HEK293 (cell line): ENCODE data around the gene PARD6G.

Experiments
- CTCF ChIA-PET: fragments of 350-600 bp; formaldehyde crosslinking; extraction: SDS; loops from one replicate; lab custom pipeline; 2021; ENCODE audit warnings: antibody characterized with exemption; lab: Yijun Ruan, JAX
- POLR2A ChIA-PET: fragments of 300-600 bp; formaldehyde crosslinking; extraction: SDS; loops from one replicate; lab custom pipeline; 2020; ENCODE audit warnings: antibody characterized with exemption, inconsistent platforms; lab: Yijun Ruan, JAX
- H3K27ac ChIP-seq: fragments of 200-500 bp; sonication (Bioruptor generic); 2 replicates; pipeline ENCODE4 v1.5.1; 2014; ENCODE audit warnings: low read depth, low read length, control low read depth, inconsistent platforms; ENCODE audit errors: extremely low read depth
- H3K36me3 ChIP-seq, 2 experiments: fragments of 200-500 bp in 1 of 2; sonication (Bioruptor generic) in 1 of 2; 1 replicate in 1 of 2; 2 replicates in 1 of 2; pipeline ENCODE4 v1.5.1; 2014 to 2017; ENCODE audit warnings: inconsistent platforms in 2 of 2, low read length in 2 of 2; ENCODE audit not compliant: control insufficient read depth in 2 of 2, insufficient read depth in 1 of 2
- H3K4me1 ChIP-seq: fragments of 200-500 bp; sonication (Bioruptor generic); 2 replicates; pipeline ENCODE4 v1.5.1; 2014; ENCODE audit warnings: mild to moderate bottlenecking, low read length, inconsistent platforms; ENCODE audit not compliant: control insufficient read depth, insufficient read depth
- H3K4me3 ChIP-seq: 2 replicates; pipeline ENCODE4 v1.5.1; 2011; ENCODE audit warnings: low read depth, mild to moderate bottlenecking, control low read depth, low read length, moderate library complexity
- H3K9me3 ChIP-seq: fragments of 200-500 bp; sonication (Bioruptor generic); 2 replicates; pipeline ENCODE4 v1.5.1; 2014; ENCODE audit warnings: low read depth, low read length, inconsistent platforms; ENCODE audit not compliant: control insufficient read depth, insufficient read depth
- KLF10 ChIP-seq: fragments of 450-650 bp; IDR thresholded peaks from 2 replicates; pipeline ENCODE4 v1.5.1; 2018; ENCODE audit warnings: missing biosample characterization, mild to moderate bottlenecking, missing genetic modification characterization
- OSR2 ChIP-seq: fragments of 450-650 bp; formaldehyde crosslinking; IDR thresholded peaks from 2 replicates; pipeline ENCODE4 v1.5.1; 2016; ENCODE audit warnings: missing biosample characterization, missing genetic modification characterization
- REST ChIP-seq: fragments of 450-650 bp; formaldehyde crosslinking; IDR thresholded peaks from 2 replicates; pipeline ENCODE4 v1.5.1; 2016; ENCODE audit warnings: missing biosample characterization, missing genetic modification characterization
- ZBTB8A ChIP-seq: fragments of 450-650 bp; formaldehyde crosslinking; IDR thresholded peaks from 2 replicates; pipeline ENCODE4 v1.5.1; 2016; ENCODE audit warnings: missing biosample characterization, missing genetic modification characterization
- ZFP41 ChIP-seq: fragments of 450-650 bp; formaldehyde crosslinking; IDR thresholded peaks from 2 replicates; pipeline ENCODE4 v1.5.1; 2016; ENCODE audit warnings: missing biosample characterization, missing genetic modification characterization, borderline replicate concordance
- ZNF148 ChIP-seq: fragments of 450-650 bp; formaldehyde crosslinking; IDR thresholded peaks from 2 replicates; pipeline ENCODE4 v1.5.0; 2017; ENCODE audit warnings: missing biosample characterization, missing genetic modification characterization, borderline replicate concordance
- ZNF239 ChIP-seq: fragments of 450-650 bp; formaldehyde crosslinking; IDR thresholded peaks from 2 replicates; pipeline ENCODE4 v1.5.1; 2016; ENCODE audit warnings: missing biosample characterization, missing genetic modification characterization
- ZNF510 ChIP-seq: fragments of 450-650 bp; formaldehyde crosslinking; IDR thresholded peaks from 2 replicates; pipeline ENCODE4 v1.5.1; 2018; ENCODE audit warnings: mild to moderate bottlenecking, missing genetic modification characterization, missing biosample characterization; ENCODE audit not compliant: insufficient replicate concordance
- ZNF518A ChIP-seq: fragments of 450-650 bp; formaldehyde crosslinking; conservative IDR thresholded peaks from 2 replicates; pipeline ENCODE4 v1.5.1; 2016; ENCODE audit warnings: low read depth, missing biosample characterization, missing genetic modification characterization
- ZNF585B ChIP-seq: fragments of 450-650 bp; formaldehyde crosslinking; IDR thresholded peaks from 2 replicates; pipeline ENCODE4 v1.5.1; 2016; ENCODE audit warnings: missing biosample characterization, missing genetic modification characterization
- ZNF610 ChIP-seq: fragments of 450-650 bp; formaldehyde crosslinking; IDR thresholded peaks from 2 replicates; pipeline ENCODE4 v1.5.1; 2016; ENCODE audit warnings: missing biosample characterization, missing genetic modification characterization, borderline replicate concordance
- ZNF692 ChIP-seq: fragments of 450-650 bp; formaldehyde crosslinking; IDR thresholded peaks from 2 replicates; pipeline ENCODE4 v1.5.1; 2016; ENCODE audit warnings: missing biosample characterization, missing genetic modification characterization
- ZNF76 ChIP-seq: fragments of 450-650 bp; formaldehyde crosslinking; IDR thresholded peaks from 2 replicates; pipeline ENCODE4; 2016; ENCODE audit warnings: low read depth, missing biosample characterization, missing genetic modification characterization, borderline replicate concordance
- ZXDB ChIP-seq: fragments of 450-650 bp; formaldehyde crosslinking; IDR thresholded peaks from 2 replicates; pipeline ENCODE4 v1.5.1; 2016; ENCODE audit warnings: missing biosample characterization, missing genetic modification characterization
- TF ChIP-seq, protein P1 (sequence below): fragments of 450-650 bp; formaldehyde crosslinking; IDR thresholded peaks from 2 replicates; pipeline ENCODE4 v1.5.1; 2016; ENCODE audit warnings: missing biosample characterization, missing genetic modification characterization
- TF ChIP-seq, protein P2 (sequence below): fragments of 450-650 bp; formaldehyde crosslinking; IDR thresholded peaks from 2 replicates; pipeline ENCODE4 v1.5.1; 2016; ENCODE audit warnings: missing biosample characterization, missing genetic modification characterization, borderline replicate concordance
- TF ChIP-seq, protein P3 (sequence below): fragments of 450-650 bp; formaldehyde crosslinking; IDR thresholded peaks from 2 replicates; pipeline ENCODE4 v1.5.1; 2016; ENCODE audit warnings: missing biosample characterization, missing genetic modification characterization

PARD6G gene

DNA sequence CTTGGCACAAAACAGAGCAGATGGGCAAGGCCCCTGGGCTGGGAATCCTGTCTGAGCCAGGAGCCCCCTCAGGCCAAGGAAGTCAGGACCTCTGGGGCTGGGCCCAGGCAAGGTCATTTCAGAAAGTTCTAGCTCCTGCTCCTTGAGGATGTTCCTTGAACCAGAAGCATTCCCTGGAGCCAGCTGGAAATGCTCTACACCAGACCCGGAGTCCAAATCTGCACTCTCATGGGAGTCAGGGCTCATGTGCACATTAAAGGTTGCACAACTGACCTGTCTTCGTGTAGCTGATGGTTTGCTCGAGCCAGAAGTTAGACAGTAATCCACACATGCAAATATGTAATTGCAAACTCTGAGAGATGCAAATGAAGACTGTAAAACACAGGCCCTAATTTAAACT is 18.0 kb downstream of the PARD6G start:
- ChIA-PET POLR2A (no interaction called here), CTCF (no interaction called here)
- Histone ChIP-seq H3K27ac (no peak overlapping the region), H3K4me1 (no peaks in the 10 kb centered on the region), H3K9me3 (no peaks in the 10 kb centered on the region), H3K36me3 (no peaks in the 10 kb centered on the region), H3K4me3 (no peak overlapping the region)
- TF ChIP-seq, protein P1, sequence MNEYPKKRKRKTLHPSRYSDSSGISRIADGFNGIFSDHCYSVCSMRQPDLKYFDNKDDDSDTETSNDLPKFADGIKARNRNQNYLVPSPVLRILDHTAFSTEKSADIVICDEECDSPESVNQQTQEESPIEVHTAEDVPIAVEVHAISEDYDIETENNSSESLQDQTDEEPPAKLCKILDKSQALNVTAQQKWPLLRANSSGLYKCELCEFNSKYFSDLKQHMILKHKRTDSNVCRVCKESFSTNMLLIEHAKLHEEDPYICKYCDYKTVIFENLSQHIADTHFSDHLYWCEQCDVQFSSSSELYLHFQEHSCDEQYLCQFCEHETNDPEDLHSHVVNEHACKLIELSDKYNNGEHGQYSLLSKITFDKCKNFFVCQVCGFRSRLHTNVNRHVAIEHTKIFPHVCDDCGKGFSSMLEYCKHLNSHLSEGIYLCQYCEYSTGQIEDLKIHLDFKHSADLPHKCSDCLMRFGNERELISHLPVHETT (tag by site-specific recombination) = no peak
- TF ChIP-seq ZNF585B = no peak
- TF ChIP-seq ZNF239 = no peak
- no peak for TF ChIP-seq ZNF518A (tag by site-specific recombination)
- TF ChIP-seq ZNF510 = no peak
- no peak for TF ChIP-seq OSR2
- TF ChIP-seq ZNF76 (tag by site-specific recombination) = no peak
- no peak for TF ChIP-seq ZNF148 (tag by site-specific recombination)
- no peak for TF ChIP-seq KLF10 (tag by site-specific recombination)
- TF ChIP-seq, protein P2, sequence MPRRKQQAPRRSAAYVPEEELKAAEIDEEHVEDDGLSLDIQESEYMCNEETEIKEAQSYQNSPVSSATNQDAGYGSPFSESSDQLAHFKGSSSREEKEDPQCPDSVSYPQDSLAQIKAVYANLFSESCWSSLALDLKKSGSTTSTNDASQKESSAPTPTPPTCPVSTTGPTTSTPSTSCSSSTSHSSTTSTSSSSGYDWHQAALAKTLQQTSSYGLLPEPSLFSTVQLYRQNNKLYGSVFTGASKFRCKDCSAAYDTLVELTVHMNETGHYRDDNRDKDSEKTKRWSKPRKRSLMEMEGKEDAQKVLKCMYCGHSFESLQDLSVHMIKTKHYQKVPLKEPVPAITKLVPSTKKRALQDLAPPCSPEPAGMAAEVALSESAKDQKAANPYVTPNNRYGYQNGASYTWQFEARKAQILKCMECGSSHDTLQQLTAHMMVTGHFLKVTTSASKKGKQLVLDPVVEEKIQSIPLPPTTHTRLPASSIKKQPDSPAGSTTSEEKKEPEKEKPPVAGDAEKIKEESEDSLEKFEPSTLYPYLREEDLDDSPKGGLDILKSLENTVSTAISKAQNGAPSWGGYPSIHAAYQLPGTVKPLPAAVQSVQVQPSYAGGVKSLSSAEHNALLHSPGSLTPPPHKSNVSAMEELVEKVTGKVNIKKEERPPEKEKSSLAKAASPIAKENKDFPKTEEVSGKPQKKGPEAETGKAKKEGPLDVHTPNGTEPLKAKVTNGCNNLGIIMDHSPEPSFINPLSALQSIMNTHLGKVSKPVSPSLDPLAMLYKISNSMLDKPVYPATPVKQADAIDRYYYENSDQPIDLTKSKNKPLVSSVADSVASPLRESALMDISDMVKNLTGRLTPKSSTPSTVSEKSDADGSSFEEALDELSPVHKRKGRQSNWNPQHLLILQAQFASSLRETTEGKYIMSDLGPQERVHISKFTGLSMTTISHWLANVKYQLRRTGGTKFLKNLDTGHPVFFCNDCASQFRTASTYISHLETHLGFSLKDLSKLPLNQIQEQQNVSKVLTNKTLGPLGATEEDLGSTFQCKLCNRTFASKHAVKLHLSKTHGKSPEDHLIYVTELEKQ = no peak
- TF ChIP-seq, protein P3, sequence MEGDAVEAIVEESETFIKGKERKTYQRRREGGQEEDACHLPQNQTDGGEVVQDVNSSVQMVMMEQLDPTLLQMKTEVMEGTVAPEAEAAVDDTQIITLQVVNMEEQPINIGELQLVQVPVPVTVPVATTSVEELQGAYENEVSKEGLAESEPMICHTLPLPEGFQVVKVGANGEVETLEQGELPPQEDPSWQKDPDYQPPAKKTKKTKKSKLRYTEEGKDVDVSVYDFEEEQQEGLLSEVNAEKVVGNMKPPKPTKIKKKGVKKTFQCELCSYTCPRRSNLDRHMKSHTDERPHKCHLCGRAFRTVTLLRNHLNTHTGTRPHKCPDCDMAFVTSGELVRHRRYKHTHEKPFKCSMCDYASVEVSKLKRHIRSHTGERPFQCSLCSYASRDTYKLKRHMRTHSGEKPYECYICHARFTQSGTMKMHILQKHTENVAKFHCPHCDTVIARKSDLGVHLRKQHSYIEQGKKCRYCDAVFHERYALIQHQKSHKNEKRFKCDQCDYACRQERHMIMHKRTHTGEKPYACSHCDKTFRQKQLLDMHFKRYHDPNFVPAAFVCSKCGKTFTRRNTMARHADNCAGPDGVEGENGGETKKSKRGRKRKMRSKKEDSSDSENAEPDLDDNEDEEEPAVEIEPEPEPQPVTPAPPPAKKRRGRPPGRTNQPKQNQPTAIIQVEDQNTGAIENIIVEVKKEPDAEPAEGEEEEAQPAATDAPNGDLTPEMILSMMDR (tag by site-specific recombination) = no peak
- no peak for TF ChIP-seq ZFP41 (tag by site-specific recombination)
- TF ChIP-seq ZNF610 = no peak
- TF ChIP-seq ZBTB8A = no peak
- no peak for TF ChIP-seq ZXDB
- TF ChIP-seq ZNF692 (tag by site-specific recombination) = no peak
- no peak for TF ChIP-seq REST
